Superior temporal gyrus (tissue), 1 donor: ENCODE data around the gene GJB2.
"Not testable (repeated sequence)": the region's sequence is repeated elsewhere in the genome, so short reads cannot be mapped to it uniquely, and the experiment has no call there.

Experiments
- DNase-seq: peaks from one replicate; pipeline ENCODE4 v3.0.0-alpha.2; 2016; ENCODE audit errors: extremely low spot score

Gene GJB2

GRCh38 chr13:20165417-20166257, 27.1 kb downstream of the GJB2 start:
- DNase-seq = no peak

- no peak for DNase-seq
These were observed 30.8 kb downstream of the GJB2 start for GRCh38 chr13:20161951-20162300.

DNA sequence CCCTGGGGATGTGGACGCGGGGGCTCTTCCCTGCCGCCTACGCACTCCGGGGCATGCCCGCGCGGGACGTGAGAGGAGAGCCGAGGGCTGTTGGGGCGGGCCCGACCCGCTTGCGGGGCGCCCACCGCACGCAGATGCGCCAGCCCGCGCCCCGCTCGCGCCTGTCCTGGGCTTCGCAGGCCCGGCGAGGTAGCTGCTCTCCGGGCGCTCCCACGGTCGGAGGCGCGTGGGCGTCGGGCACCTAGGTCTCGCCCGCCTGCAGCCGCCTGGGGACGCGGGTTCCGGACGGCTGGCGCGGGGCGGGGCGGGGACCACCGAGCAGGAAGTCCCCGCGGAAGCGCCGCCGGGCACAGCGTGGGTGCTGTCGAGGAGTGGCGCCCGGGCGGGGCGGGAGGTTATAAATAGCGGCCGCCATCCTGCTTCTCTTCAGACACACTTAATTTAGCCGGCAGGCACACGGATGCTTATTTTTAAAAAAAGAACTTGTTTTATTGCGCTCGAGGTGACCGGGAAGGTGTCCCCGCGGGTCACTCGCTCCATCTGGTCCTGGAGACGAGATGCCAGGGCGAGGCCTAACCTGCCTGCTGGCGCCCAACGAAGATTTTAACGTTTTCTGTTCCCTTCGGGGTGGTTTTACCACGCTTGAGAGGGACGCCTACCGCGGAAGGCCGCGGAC, 31.3 kb downstream of the GJB2 start:
- no peak for DNase-seq

DNA sequence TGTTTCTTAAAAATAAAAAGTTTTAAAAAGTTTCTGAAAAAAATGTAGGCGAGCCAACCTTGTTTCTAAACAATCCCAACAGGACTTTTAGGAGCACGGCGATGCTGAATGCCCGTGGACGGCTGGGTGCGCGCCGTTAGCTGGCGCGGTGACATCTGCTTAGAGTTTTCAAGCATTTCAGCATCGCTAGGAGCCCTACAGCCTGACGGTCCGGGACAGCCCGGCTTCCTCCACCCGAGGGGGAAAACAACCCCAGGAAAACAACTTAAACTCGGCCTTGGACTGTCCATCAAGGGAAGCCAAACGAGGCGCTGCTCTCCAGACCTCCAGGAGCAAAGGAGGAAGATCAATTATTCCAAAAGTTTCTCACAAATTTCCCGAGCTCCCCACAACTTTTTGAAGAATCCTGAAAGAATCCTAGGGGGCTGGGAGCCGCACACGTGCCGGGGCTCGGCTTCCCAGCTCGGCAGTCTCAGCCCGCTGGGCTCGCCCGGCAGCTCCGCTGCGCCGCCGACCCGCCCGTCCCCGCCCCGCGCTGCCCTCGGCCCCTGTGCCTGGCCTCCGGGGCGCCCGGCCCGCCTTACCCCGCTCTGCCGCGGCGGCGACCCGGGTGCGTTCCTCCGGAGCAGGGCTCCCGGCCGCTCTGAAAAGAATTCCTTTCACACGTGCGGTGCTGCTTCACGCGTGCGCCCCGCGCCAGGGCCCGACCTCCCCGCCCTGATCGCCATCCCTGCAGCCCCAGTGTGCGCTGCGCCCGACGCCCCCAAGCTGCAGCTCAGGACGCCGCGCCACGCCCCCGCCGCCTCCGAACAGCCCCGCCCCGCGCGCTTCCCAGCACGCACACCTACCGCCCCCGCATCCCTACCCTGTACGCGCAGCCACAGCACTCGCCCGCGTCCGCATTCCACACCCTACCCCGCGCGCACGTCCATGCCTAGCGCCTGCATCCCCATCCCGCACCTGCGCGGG, 32.1 kb downstream of the GJB2 start, which contains the start of gene GJA3:
GJA3 (minus strand) TSS at position 747 of the 969 bp plus-strand sequence. CDS start 17,764 bp downstream, outside the sequence.
- no peak for DNase-seq

- no peak for DNase-seq
These were observed 33.0 kb downstream of the GJB2 start for GRCh38 chr13:20159646-20160305.

DNA sequence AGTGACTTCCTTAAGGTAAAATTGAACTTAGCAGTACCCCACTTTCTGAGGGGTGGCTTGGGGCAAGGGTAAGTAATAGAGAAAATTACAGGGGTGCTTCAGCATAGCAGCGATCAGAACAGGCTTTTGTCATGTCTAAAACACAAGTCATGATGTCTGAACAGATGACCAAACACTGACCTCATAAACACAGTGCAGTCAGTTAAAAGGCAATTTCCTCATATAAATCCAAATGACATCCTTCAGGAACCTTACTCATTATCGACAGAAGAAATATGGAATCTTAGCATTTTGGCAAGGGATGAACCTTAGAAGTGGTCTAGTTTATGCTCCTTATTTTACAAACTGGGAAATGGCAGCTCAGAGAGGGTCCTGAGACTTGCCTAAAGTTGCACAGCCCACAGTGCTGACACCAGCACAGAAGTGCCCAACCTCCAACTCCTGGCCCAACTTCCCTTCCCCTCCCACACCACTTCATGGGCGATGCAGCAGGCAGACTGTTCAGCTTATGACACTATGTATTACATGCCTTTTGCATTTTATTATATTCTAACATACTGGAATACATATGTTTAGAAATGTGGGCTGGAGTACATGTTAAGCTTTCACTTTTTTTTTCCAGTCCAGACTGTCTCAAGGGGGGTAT, 35.5 kb downstream of the GJB2 start:
- DNase-seq = no peak

DNA sequence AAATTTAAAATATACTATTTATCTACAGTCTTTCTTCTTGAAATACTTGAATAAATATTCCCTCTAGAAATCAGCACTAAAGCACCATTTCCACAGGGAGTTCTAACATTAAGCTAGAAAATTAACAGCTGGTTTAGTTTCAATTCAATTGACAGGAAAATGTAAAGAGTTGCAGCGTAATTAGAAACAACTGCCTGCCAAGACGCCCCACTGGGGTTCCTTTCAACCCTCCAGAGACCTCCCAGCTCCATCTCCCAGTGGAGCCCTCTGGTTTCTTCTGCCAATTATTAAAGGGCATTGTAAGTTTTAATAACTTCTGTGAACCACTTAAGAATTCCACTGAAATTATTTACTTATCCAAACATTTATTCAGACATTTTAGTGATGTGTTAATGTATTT, 36.0 kb downstream of the GJB2 start:
- DNase-seq = no peak

DNA sequence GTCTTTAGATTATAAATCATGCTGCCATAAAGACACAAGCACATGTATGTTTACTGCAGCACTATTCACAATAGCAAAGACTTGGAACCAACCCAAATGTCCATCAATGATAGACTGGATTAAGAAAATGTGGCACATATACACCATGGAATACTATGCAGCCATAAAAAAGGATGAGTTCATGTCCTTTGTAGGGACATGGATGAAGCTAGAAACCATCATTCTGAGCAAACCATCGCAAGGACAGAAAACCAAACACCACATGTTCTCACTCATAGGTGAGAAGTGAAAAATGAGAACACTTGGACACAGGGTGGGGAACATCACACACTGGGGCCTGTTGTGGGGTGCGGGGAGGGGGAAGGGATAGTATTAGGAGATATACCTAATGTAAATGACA, 39.4 kb downstream of the GJB2 start:
- not testable (repeated sequence) for DNase-seq

DNA sequence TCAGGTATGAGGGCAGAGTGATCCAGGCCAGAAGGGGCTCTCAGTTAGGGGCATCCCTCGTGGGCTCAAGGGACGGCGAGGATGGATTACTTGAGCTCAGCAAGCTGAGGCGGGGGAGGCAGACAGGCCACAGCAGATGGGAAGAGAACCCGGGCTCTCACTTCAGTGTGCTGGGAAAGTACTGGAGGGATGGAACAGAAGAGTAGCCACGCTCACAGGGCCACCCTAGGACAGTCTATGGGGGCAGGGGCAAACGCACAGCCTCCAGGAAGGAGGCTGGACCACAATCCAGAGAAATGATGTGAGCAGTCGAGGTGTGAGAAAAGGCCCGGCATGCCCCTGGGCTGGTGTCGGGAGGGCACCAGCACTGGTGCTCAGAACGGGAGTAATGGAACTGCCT, 41.1 kb downstream of the GJB2 start:
- no peak for DNase-seq

GRCh38 chr13:20151016-20151415, 41.7 kb downstream of the GJB2 start:
- no peak for DNase-seq

- DNase-seq = no peak
These were observed 42.2 kb downstream of the GJB2 start for GRCh38 chr13:20150561-20150960.

DNA sequence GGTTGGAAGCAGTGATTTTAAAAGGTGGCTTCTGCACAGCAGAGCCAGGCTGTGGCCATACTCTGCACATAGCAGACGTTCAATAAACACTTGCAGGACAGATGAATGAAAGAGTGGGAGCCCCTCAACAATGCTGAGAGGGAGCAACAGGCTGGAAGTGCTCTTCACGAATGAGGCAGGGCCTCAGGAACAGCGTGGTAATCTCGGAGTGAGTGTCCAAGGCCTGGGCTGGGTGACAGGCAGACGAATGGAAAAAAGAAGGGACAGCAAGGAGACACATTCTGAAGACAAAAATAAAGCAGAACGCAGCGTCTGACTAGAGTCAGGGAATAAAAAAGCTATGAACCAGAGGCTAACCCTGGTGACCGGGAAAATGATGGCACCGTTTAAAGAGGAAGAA, 43.0 kb downstream of the GJB2 start:
- DNase-seq = no peak

- no peak for DNase-seq
These were observed 44.1 kb downstream of the GJB2 start for GRCh38 chr13:20148501-20149183.

DNA sequence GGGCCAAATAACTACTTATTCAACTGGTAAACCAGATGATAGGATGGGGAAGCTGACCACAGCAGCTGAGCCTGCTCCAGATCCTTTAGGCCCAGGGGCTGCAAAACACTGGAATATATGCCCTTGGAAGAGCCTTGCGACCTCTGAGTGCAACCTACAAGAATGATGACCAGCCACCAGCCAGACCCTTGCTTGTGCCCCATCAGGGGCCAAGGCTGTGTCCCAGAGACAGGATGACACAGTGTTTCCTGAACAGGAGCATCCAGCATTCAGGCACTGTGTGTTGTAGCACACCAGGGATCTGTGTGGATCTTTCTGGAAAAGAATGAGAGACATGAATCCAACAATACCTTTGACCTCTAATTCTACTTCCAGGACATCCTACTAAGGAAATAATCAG, 46.4 kb downstream of the GJB2 start:
- no peak for DNase-seq

GRCh38 chr13:20145521-20145920, 47.2 kb downstream of the GJB2 start:
- no peak for DNase-seq

DNA sequence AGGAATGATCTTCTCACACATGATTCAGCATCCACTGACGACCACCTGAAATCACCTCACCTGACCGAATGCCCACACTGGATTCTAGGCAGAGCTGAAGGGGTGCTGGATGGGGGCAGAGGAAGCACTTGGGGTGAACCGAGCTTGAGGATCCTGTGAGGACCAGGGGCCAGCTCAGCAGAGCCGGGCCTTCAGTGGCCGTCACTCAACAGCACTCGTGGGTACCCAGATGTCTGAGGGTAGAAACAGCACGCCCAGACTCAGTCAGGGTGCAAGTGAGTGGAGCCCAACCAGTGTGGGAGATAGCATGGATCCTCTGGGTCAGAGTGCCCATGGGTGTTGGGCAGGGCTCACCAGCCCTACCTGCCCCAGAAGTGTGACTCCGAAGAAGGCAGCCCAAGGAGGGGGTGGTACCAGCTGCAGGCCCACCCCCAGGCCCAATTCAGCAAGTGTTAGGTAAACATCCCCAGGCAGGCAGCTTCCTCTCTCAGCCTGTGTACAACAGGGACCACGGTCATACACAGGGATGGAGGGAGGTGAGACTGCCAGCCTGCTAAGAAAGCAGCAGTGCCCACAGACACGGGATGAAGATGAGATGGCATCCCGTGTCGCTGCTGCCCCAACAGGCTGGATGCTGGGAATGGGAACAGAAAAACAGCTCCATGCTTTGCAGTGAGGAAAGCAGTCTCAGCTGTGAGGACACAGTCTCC, 48.4 kb downstream of the GJB2 start:
- no peak for DNase-seq

DNA sequence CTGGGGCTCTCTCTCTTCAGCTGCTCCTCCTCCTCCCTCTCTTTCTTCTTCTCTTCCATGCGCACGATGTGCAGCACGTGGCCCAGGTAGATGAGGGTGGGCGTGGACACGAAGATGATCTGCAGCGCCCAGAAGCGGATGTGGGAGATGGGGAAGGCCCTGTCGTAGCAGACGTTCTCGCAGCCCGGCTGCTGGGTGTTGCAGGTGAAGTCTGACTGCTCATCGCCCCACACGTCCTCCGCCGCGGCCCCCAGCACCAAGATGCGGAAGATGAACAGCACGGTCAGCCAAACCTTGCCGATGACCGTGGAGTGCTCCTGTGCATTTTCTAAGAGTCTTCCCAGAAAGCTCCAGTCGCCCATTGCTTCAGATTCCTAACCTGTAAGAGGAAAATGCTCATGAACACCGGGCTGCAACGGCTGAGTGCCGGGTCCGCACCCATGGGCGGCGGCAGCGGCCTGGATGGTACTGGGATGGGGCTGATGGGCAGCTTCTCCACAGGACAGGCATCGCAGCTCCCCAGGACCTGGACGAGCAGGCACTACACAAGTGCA, 49.7 kb downstream of the GJB2 start:
- DNase-seq = no peak

GRCh38 chr13:20142023-20142926, 50.5 kb downstream of the GJB2 start:
- DNase-seq = no peak
